Measurements from ENCODE around the gene RBM43.

RBM43 gene

DNA sequence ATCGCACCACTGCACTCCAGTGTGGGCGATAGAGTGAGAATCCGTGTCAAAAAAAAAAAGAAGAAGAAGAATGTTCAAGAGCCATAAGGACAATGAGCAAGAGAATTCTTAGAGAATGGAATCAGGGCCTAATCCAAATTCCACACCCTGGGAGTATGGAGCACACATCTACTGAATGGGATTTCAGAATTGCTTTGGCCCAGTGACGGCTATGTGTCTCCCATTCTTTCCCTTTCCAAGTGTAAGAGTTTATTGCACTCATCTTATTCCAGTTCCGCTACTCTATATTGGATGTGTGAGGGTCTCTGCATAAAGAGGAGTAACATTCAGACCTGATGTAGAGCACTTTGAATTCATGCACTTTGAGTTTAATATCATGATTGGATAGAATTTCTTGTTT, 5.9 kb upstream of the RBM43 start:
- Histone ChIP-seq H3K4me1 (ENCODE audit: control insufficient read depth in 1 of 2, insufficient read depth in 1 of 2, low read depth in 1 of 2, low read length in 1 of 2) (no peaks in the 10 kb centered on the region), H3K27me3 (no peaks in the 10 kb centered on the region)

DNA sequence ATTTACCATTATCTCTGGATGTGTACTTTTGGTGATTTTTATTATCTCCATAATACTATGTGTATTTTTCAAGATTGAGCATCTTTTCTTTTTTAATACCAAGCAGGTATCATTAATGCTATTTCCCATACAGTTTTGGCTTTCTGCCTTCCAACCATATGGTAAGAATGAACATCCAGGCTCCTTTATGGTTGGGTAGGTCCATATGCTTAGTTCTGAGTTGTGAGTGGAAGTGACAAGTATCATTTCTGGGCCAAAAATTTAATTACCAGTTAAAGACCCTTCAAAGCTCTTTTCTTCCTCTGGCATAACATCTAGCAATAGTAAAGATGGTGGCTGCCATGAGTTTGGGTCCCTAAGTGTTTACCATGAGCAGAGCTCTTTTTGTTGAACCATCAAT, 4.3 kb upstream of the RBM43 start:
- TF ChIP-seq CTCF (IDR thresholded peaks at IDR 0.05), result no peak
- Histone ChIP-seq H3K27me3 (no peaks in the 10 kb centered on the region), H3K4me1 (ENCODE audit: control insufficient read depth in 1 of 2, insufficient read depth in 1 of 2, low read depth in 1 of 2, low read length in 1 of 2) (peaks cover 7 to 8% of the 10 kb centered on the region in 2 experiments), H3K27ac (no peak overlapping the region), H3K36me3 (peaks cover 22% of the 10 kb centered on the region), H3K4me3 (ENCODE audit: low read depth in 1 of 2, low read length in 1 of 2) (no peak overlapping the region), H3K9me3 (no peaks in the 10 kb centered on the region)

More for the DNA sequence above, 5.9 kb upstream of the RBM43 start:
- Histone ChIP-seq H3K4me3 (ENCODE audit: low read depth in 1 of 2, low read length in 1 of 2) (no peak overlapping the region), H3K36me3 (peaks cover 38% of the 10 kb centered on the region), H3K27ac (no peak overlapping the region), H3K9me3 (no peaks in the 10 kb centered on the region)
- TF ChIP-seq CTCF (IDR thresholded peaks at IDR 0.05), result no peak

GRCh38 chr2:151264157-151264825, 2.6 kb upstream of the RBM43 start:
- no peak for TF ChIP-seq CTCF (IDR thresholded peaks at IDR 0.05)
- H3K27me3 ChIP-seq, result no peaks in the 10 kb centered on the region
- no peak overlapping the region for H3K27ac ChIP-seq
- H3K4me1 ChIP-seq (ENCODE audit: control insufficient read depth in 1 of 2, insufficient read depth in 1 of 2, low read depth in 1 of 2, low read length in 1 of 2), result peaks cover 12 to 15% of the 10 kb centered on the region in 2 experiments
- no peaks in the 10 kb centered on the region for H3K9me3 ChIP-seq
- no peak overlapping the region for H3K4me3 ChIP-seq (ENCODE audit: low read depth in 1 of 2, low read length in 1 of 2)
- H3K36me3 ChIP-seq, result peaks cover 6% of the 10 kb centered on the region

GRCh38 chr2:151262629-151263028, 966 bp upstream of the RBM43 start:
- H3K9me3 ChIP-seq, result no peaks in the 10 kb centered on the region
- TF ChIP-seq CTCF (IDR thresholded peaks at IDR 0.05), result no peak
- H3K36me3 ChIP-seq, result no peaks in the 10 kb centered on the region
- H3K4me3 ChIP-seq (ENCODE audit: low read depth in 1 of 2, low read length in 1 of 2), result no peak overlapping the region
- peaks cover 12 to 15% of the 10 kb centered on the region in 2 experiments for H3K4me1 ChIP-seq (ENCODE audit: control insufficient read depth in 1 of 2, insufficient read depth in 1 of 2, low read depth in 1 of 2, low read length in 1 of 2)
- H3K27ac ChIP-seq, result no peak overlapping the region
- no peaks in the 10 kb centered on the region for H3K27me3 ChIP-seq

DNA sequence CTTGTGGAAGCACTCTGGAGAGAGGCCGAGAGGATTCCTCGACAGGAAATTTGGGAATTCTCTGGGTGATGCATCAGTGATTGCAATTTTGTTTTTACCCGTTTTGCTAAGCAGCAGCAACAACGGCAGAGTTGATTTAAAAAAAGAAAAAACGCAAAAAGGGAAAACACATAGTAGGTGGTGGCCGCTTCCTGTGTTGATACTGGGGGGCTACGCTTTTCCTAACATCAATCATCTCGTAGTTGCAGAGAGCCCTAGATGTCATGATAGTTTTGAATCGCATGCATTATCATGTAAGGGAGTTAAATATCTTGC, 271 bp upstream of the RBM43 start:
- no peaks in the 10 kb centered on the region for H3K27me3 ChIP-seq
- peaks cover 12 to 15% of the 10 kb centered on the region in 2 experiments for H3K4me1 ChIP-seq (ENCODE audit: control insufficient read depth in 1 of 2, insufficient read depth in 1 of 2, low read depth in 1 of 2, low read length in 1 of 2)
- H3K27ac ChIP-seq, result peak overlapping the region; percentile 94
- no peaks in the 10 kb centered on the region for H3K9me3 ChIP-seq
- no peaks in the 10 kb centered on the region for H3K36me3 ChIP-seq
- no peak for TF ChIP-seq CTCF (IDR thresholded peaks at IDR 0.05)
- peak overlapping the region; percentile 88 to 90 for H3K4me3 ChIP-seq (ENCODE audit: low read depth in 1 of 2, low read length in 1 of 2)

Data from neutrophil (primary cell).